HepG2 (cell line): Measurements from ENCODE around the gene KCTD21. TPM values are rescaled to one million over a fixed set of nuclear protein-coding genes. Genes with fewer than 3 reads are reported as not detected.

Experiments used
- ATAC-seq: fragments of 200-7000 bp; cut with Tn5 transposase; 3 replicates; pipeline ENCODE4 v1.9.1; 2020; ENCODE audit warnings: mild to moderate bottlenecking, moderate library complexity
- BruUV-seq: library from RNA; stranded (reverse); fragments of 400-500 nt; replicated peaks from 2 replicates; lab custom pipeline; 2021; lab: Mats Ljungman, UMichigan
- CTCF ChIA-PET: fragments of 300-600 bp; formaldehyde crosslinking; extraction: SDS; loops from one replicate; lab custom pipeline; 2021; ENCODE audit warnings: low total read pairs, inconsistent platforms, low intra/inter-chr PET ratio; lab: Yijun Ruan, JAX
- POLR2A ChIA-PET: fragments of 350-600 bp; sonication (Branson Sonifier 250); formaldehyde crosslinking; loops from one replicate; lab custom pipeline; 2020; ENCODE audit warnings: antibody characterized with exemption, inconsistent platforms; lab: Yijun Ruan, JAX
- DNase-seq: peaks from one replicate; pipeline ENCODE4 v3.0.0-alpha.2; 2015; ENCODE audit warnings: low spot score
- FAIRE-seq: peaks from 3 replicates; lab custom pipeline; 2011; peaks lifted over from hg19 to GRCh38; lab: Jason Lieb, UNC
- H2AFZ ChIP-seq: one replicate; pipeline ENCODE4 v1.6.1; 2011; ENCODE audit warnings: low read length, inconsistent platforms
- H3K27ac ChIP-seq: fragments of 300-600 bp; 3 replicates; pipeline ENCODE4 v1.8.0; 2011; ENCODE audit warnings: mixed run types, mild to moderate bottlenecking, mixed read lengths, low read length, inconsistent platforms; ENCODE audit not compliant: insufficient read depth; ENCODE audit errors: extremely low read length
- H3K27me3 ChIP-seq, 2 experiments: fragments of 200-600 bp in 1 of 2; 2 replicates in 1 of 2; 3 replicates in 1 of 2; pipeline versions ENCODE4 v1.6.0 to v1.8.0; 2011; ENCODE audit warnings: low read length in 2 of 2, mild to moderate bottlenecking in 2 of 2, moderate library complexity in 2 of 2, inconsistent platforms in 1 of 2; ENCODE audit not compliant: insufficient read depth in 2 of 2, control insufficient read depth in 1 of 2
- H3K36me3 ChIP-seq, 2 experiments: fragments of 200-600 bp in 1 of 2; replicated peaks in 1 of 2; 2 replicates in 1 of 2; 3 replicates in 1 of 2; pipeline versions ENCODE4 v1.5.1 to v1.8.0; 2011; ENCODE audit warnings: low read length in 2 of 2, inconsistent platforms in 1 of 2; ENCODE audit not compliant: insufficient read depth in 2 of 2, control insufficient read depth in 1 of 2
- H3K4me1 ChIP-seq: 2 replicates; pipeline ENCODE4 v1.5.1; 2012; ENCODE audit warnings: low read length, inconsistent platforms; ENCODE audit not compliant: insufficient read depth
- H3K4me2 ChIP-seq: 2 replicates; pipeline ENCODE4 v1.6.0; 2011; ENCODE audit warnings: low read depth, low read length, inconsistent platforms
- H3K4me3 ChIP-seq, 3 experiments: fragments of 200-600 bp in 1 of 3; sonication (generic), shearing (Covaris generic) in 1 of 3; replicated peaks in 1 of 3; 2 replicates each; pipeline ENCODE4 v1.5.1; 2011 to 2016; ENCODE audit warnings: low read length in 3 of 3, inconsistent platforms in 2 of 3, low read depth in 2 of 3, mild to moderate bottlenecking in 2 of 3, control low read depth in 1 of 3, mixed read lengths in 1 of 3; ENCODE audit not compliant: insufficient read depth in 1 of 3
- H3K79me2 ChIP-seq: one replicate; pipeline ENCODE4 v1.6.1; 2011; ENCODE audit warnings: low read length, inconsistent platforms; ENCODE audit not compliant: insufficient read depth
- H3K9ac ChIP-seq: 2 replicates; pipeline ENCODE4 v1.6.0; 2011; ENCODE audit warnings: mild to moderate bottlenecking, low read depth, low read length, inconsistent platforms; ENCODE audit not compliant: insufficient read depth
- H3K9me3 ChIP-seq: 2 replicates; pipeline ENCODE4 v1.5.1; 2012; ENCODE audit warnings: mild to moderate bottlenecking, low read length
- H4K20me1 ChIP-seq: 2 replicates; pipeline ENCODE4 v1.6.0; 2011; ENCODE audit warnings: inconsistent platforms, mild to moderate bottlenecking, low read length, moderate library complexity; ENCODE audit not compliant: insufficient read depth
- ASH2L ChIP-seq: fragments of 300-600, 200-600 bp; sonication (generic); IDR thresholded peaks from 2 replicates; pipeline ENCODE4 v1.7.0; 2017; ENCODE audit warnings: low read depth, mild to moderate bottlenecking, moderate library complexity, mixed read lengths, low read length; ENCODE audit not compliant: insufficient read length
- GTF3A ChIP-seq: sonication (generic); formaldehyde crosslinking; conservative IDR thresholded peaks from 2 replicates; pipeline ENCODE4 v1.4.0; 2020; ENCODE audit warnings: mild to moderate bottlenecking, missing genetic modification reagents
- KLF15 ChIP-seq: sonication (generic); formaldehyde crosslinking; IDR thresholded peaks from 2 replicates; pipeline ENCODE4 v1.8.1; 2023; ENCODE audit warnings: borderline replicate concordance, mild to moderate bottlenecking, inconsistent platforms, missing genetic modification reagents, mixed read lengths
- PLRG1 ChIP-seq: fragments of 450-650 bp; conservative IDR thresholded peaks from 2 replicates; pipeline ENCODE4 v1.6.1; 2016
- REPIN1 ChIP-seq: sonication (generic); formaldehyde crosslinking; IDR thresholded peaks from 2 replicates; pipeline ENCODE4 v1.8.0; 2022; ENCODE audit warnings: missing genetic modification reagents, low read depth, mild to moderate bottlenecking, borderline replicate concordance
- TAF1 ChIP-seq: sonication (generic); formaldehyde crosslinking; IDR thresholded peaks from 2 replicates; pipeline ENCODE4 v1.4.0; 2020; ENCODE audit warnings: missing genetic modification reagents
- ZNF275 ChIP-seq: sonication (generic); formaldehyde crosslinking; IDR thresholded peaks from 2 replicates; pipeline ENCODE4 v1.8.0; 2022; ENCODE audit warnings: missing genetic modification reagents, mild to moderate bottlenecking, inconsistent platforms, borderline replicate concordance
- ZNF296 ChIP-seq: sonication (generic); formaldehyde crosslinking; conservative IDR thresholded peaks from 2 replicates; pipeline ENCODE4 v1.5.0; 2020; ENCODE audit warnings: mild to moderate bottlenecking, missing genetic modification reagents
- ZNF432 ChIP-seq: sonication (generic); formaldehyde crosslinking; IDR thresholded peaks from 2 replicates; pipeline ENCODE4 v1.5.0; 2020; ENCODE audit warnings: missing genetic modification reagents, mild to moderate bottlenecking, borderline replicate concordance
- ZNF607 ChIP-seq: sonication (generic); formaldehyde crosslinking; IDR thresholded peaks from 2 replicates; pipeline ENCODE4 v1.5.1; 2020; ENCODE audit warnings: missing genetic modification reagents, mild to moderate bottlenecking, borderline replicate concordance
- ZNF75D ChIP-seq: sonication (generic); formaldehyde crosslinking; IDR thresholded peaks from 2 replicates; pipeline ENCODE4 v1.8.1; 2023; ENCODE audit warnings: missing genetic modification reagents, mild to moderate bottlenecking, borderline replicate concordance
- WGBS: methylation state at CpG from one replicate; pipeline ENCODE4 v1.1.6; 2017; ENCODE audit warnings: low lambda C conversion rate; 5-methylcytosine and 5-hydroxymethylcytosine counted together
- in situ Hi-C: cut with HindIII; loops from 2 replicates; pipeline ENCODE4 v1.10.0; 2017; ENCODE audit warnings: low pct_unique_long_range_greater_than_20kb; ENCODE audit not compliant: extremely low pct_ligation_motif_present
- intact Hi-C: fragments of 100-400 bp; cut with micrococcal nuclease; formaldehyde crosslinking; loops from one replicate; pipeline ENCODE4 v1.10.0; 2022; ENCODE audit not compliant: unreplicated experiment
- polyA plus RNA-seq, 8 experiments: library from polyadenylated mRNA; depleted of rRNA in 3 of 8; stranded (reverse) in 7 of 8; unstranded in 1 of 8; fragments of >200 nt; fragmentation: Illumina TruSeq in 4 of 8; extraction: Trizol in 4 of 8; gene quantifications; 2 replicates each; pipeline versions ENCODE4 v1.2.1 to v1.2.3, GENCODE V29; 2011 to 2016; ENCODE audit warnings: low read depth in 4 of 8, missing spikeins in 1 of 8, mixed read lengths in 1 of 8; ENCODE audit not compliant: insufficient read depth in 1 of 8
- total RNA-seq, 5 experiments: library from RNA; depleted of rRNA; stranded (reverse); fragments of >200 nt; fragmentation: Illumina TruSeq; extraction: Trizol; gene quantifications; 2 replicates each; pipeline ENCODE4 v1.2.3, GENCODE V29; 2016; ENCODE audit warnings: low read depth in 1 of 5

Gene KCTD21
- total and polyA plus RNA-seq, 2 of the 13 experiments (the other 11 are each of a cell fraction or from before 2014, with no cell fraction given): 3.1 to 13.5 TPM

DNA sequence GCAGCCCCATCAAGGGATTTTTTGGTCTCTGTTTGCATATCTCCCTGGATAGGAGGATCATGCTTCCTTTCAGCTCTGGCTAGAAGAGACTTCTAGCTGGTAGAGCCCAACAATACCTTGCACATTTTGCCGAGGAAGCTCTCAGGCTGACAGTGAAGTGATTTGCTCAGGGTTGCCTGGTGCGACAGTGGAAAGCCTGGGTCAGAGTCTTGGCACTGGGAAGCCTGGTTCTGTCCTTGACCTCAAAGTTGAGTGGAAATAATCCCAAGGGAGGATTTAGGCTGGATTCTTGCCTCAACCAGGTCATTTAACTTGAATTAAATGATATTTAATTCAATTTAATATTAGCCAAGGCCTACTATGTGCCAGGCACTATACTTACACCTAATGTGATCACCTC lies 24.6 kb downstream of the KCTD21 start:
- no peak for FAIRE-seq
- H3K9ac ChIP-seq: no peak overlapping the region
- ChIA-PET CTCF (no interaction called here), POLR2A (interaction anchor here (0.6 to 1.2 kb wide), 2 partner anchors 25 to 83 kb away, joined by 3 read pairs; partner anchors contain the start of gene ALG8)
- no TSS peak for BruUV-seq
- H3K27ac ChIP-seq: no peak overlapping the region
- peaks cover 35% of the 10 kb centered on the region for H3K4me1 ChIP-seq
- WGBS: 63% methylated on average over 2 of the region's 2 CpGs
- no peak overlapping the region for H2AFZ ChIP-seq
- no peaks in the 10 kb centered on the region for H3K79me2 ChIP-seq
- no peak for DNase-seq
- H3K9me3 ChIP-seq: no peaks in the 10 kb centered on the region
- no peaks in the 10 kb centered on the region for H3K36me3 ChIP-seq
- ATAC-seq: no peak
- intact Hi-C loops: no loop called here
- no peaks in the 10 kb centered on the region for H3K27me3 ChIP-seq
- no peak overlapping the region for H3K4me3 ChIP-seq
- no peak overlapping the region for H3K4me2 ChIP-seq
- H4K20me1 ChIP-seq: no peaks in the 10 kb centered on the region
- in situ Hi-C loops: no loop called here
- no peak for TF ChIP-seq REPIN1
- TF ChIP-seq ZNF275: no peak

DNA sequence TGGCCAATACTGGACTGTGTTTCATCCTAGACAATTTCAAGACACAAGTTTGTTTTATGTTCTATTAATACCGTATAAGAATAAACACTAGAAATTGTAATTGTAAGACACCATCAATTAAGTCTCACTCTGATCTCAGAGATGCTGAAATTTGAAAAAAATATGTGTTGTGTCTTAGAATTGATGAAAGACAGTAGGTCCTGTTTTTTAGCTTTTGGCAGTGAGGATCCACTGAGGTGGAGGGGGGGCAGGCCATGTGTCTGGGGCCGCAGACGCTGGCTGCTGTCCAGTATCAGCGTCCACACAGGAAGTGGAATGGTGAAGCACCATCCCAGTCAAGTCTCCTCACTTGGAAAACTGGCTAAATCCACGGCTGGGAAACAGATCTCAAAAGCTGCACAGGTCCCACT lies 26.5 kb downstream of the KCTD21 start:
- Histone ChIP-seq H3K9me3 (no peaks in the 10 kb centered on the region), H3K9ac (no peak overlapping the region), H4K20me1 (no peaks in the 10 kb centered on the region), H3K27ac (no peak overlapping the region), H3K36me3 (no peaks in the 10 kb centered on the region), H3K4me2 (no peak overlapping the region), H3K4me1 (peaks cover 44% of the 10 kb centered on the region), H3K27me3 (no peaks in the 10 kb centered on the region), H3K4me3 (no peak overlapping the region), H2AFZ (no peak overlapping the region), H3K79me2 (no peaks in the 10 kb centered on the region)
- FAIRE-seq (no peak), ATAC-seq (no peak), DNase-seq (no peak)
- 85% methylated on average over 5 of the region's 5 CpGs for WGBS
- CTCF ChIA-PET: no interaction called here
- intact Hi-C loops: no loop called here
- in situ Hi-C loops: no loop called here
- POLR2A ChIA-PET: no interaction called here
- TF ChIP-seq ZNF75D (CRISPR knock-in tag) (no peak), PLRG1 (no peak), ZNF432 (no peak), GTF3A (CRISPR knock-in tag) (no peak), ASH2L (no peak), ZNF296 (CRISPR knock-in tag) (no peak), TAF1 (CRISPR knock-in tag) (no peak), KLF15 (CRISPR knock-in tag) (no peak), ZNF607 (CRISPR knock-in tag) (no peak)
- no TSS peak for BruUV-seq
